H1 (cell line): Measurements from ENCODE around the gene FXYD3. TPM values are rescaled to one million over a fixed set of nuclear protein-coding genes. Genes with fewer than 3 reads are reported as not detected.

ENCODE experiments used
- CTCF ChIA-PET: fragments of 300-600 bp; sonication (Branson Sonifier 250); formaldehyde crosslinking; loops from one replicate; lab custom pipeline; 2021; ENCODE audit not compliant: partially characterized antibody; lab: Charles Lee
- POLR2A ChIA-PET: fragments of 300-600 bp; sonication (Branson Sonifier 250); formaldehyde crosslinking; loops from one replicate; lab custom pipeline; 2021; ENCODE audit warnings: inconsistent platforms; ENCODE audit not compliant: partially characterized antibody; lab: Charles Lee
- DNase-seq, 2 experiments: peaks; one replicate each; pipeline versions ENCODE4 v3.0.0 to v3.0.0-alpha.2; 2010 to 2022; ENCODE audit warnings: low spot score in 2 of 2, low read depth in 1 of 2, mixed read lengths in 1 of 2
- FAIRE-seq: peaks from 2 replicates; lab custom pipeline; 2011; peaks lifted over from hg19 to GRCh38; lab: Jason Lieb, UNC
- H2AFZ ChIP-seq: 2 replicates; pipeline ENCODE4 v1.8.1; 2012; ENCODE audit warnings: low read length, inconsistent platforms
- H2AK5ac ChIP-seq: 2 replicates; pipeline ENCODE4 v1.6.1; 2013; ENCODE audit warnings: low read depth, low read length
- H2BK120ac ChIP-seq: replicated peaks from 2 replicates; pipeline ENCODE3; 2013; ENCODE audit warnings: low read depth, low read length, inconsistent platforms
- H2BK12ac ChIP-seq: 2 replicates; pipeline ENCODE4 v1.6.1; 2013; ENCODE audit warnings: low read depth, low read length
- H2BK15ac ChIP-seq: 2 replicates; pipeline ENCODE4 v1.6.1; 2013; ENCODE audit warnings: low read length
- H2BK20ac ChIP-seq: 2 replicates; pipeline ENCODE4 v1.6.1; 2013; ENCODE audit warnings: low read length
- H2BK5ac ChIP-seq: 2 replicates; pipeline ENCODE4 v1.6.1; 2013; ENCODE audit warnings: low read depth, low read length
- H3K14ac ChIP-seq: 2 replicates; pipeline ENCODE4 v1.6.1; 2013; ENCODE audit warnings: inconsistent platforms; ENCODE audit not compliant: insufficient read length
- H3K18ac ChIP-seq: 2 replicates; pipeline ENCODE4 v1.6.1; 2013; ENCODE audit warnings: low read length; ENCODE audit errors: extremely low read depth
- H3K23ac ChIP-seq: 2 replicates; pipeline ENCODE4 v1.6.1; 2013; ENCODE audit warnings: inconsistent platforms; ENCODE audit not compliant: insufficient read length
- H3K23me2 ChIP-seq: 2 replicates; pipeline ENCODE4 v1.6.1; 2013; ENCODE audit warnings: low read depth, low read length
- H3K27ac ChIP-seq: 2 replicates; pipeline ENCODE4 v1.6.1; 2011; ENCODE audit warnings: low read depth, low read length, inconsistent platforms
- H3K27me3 ChIP-seq, 4 experiments: replicated peaks in 1 of 4; 1 replicate in 1 of 4; 2 replicates in 3 of 4; pipeline versions ENCODE4 v1.6.1 to v1.8.1; 2011 to 2013; ENCODE audit warnings: low read length in 3 of 4, mild to moderate bottlenecking in 3 of 4, inconsistent platforms in 2 of 4, mixed read lengths in 2 of 4, moderate library complexity in 1 of 4; ENCODE audit not compliant: control insufficient read depth in 3 of 4, insufficient read depth in 3 of 4; ENCODE audit errors: extremely low read depth in 1 of 4
- H3K36me3 ChIP-seq, 4 experiments: 2 replicates each; pipeline versions ENCODE4 v1.6.1 to v1.8.1; 2011 to 2013; ENCODE audit warnings: mild to moderate bottlenecking in 4 of 4, low read length in 3 of 4, moderate library complexity in 2 of 4, control low read depth in 1 of 4, inconsistent platforms in 1 of 4; ENCODE audit not compliant: insufficient read depth in 4 of 4, control insufficient read depth in 2 of 4
- H3K4ac ChIP-seq: replicated peaks from 2 replicates; pipeline ENCODE3; 2013; ENCODE audit warnings: low read length, low read depth, mixed read lengths, inconsistent platforms; ENCODE audit not compliant: insufficient read length
- H3K4me1 ChIP-seq, 4 experiments: replicated peaks in 1 of 4; 1 replicate in 1 of 4; 2 replicates in 3 of 4; pipeline versions ENCODE4 v1.6.1 to v1.8.1; 2011 to 2013; ENCODE audit warnings: low read length in 3 of 4, inconsistent platforms in 2 of 4, mixed read lengths in 1 of 4; ENCODE audit not compliant: insufficient read depth in 4 of 4, control insufficient read depth in 3 of 4
- H3K4me2 ChIP-seq, 2 experiments: 2 replicates each; pipeline versions ENCODE4 v1.6.1 to v1.8.1; 2011 to 2013; ENCODE audit warnings: low read depth in 2 of 2, low read length in 2 of 2, control low read depth in 1 of 2, inconsistent platforms in 1 of 2, mild to moderate bottlenecking in 1 of 2; ENCODE audit not compliant: insufficient read depth in 1 of 2
- H3K4me3 ChIP-seq, 4 experiments: fragments of 200-600, 300-600 bp in 1 of 4; sonication (generic), shearing (Covaris generic), sonication (Bioruptor Twin) in 1 of 4; 2 replicates each; pipeline versions ENCODE4 v1.5.1 to v1.8.1; 2011 to 2016; ENCODE audit warnings: low read length in 4 of 4, low read depth in 3 of 4, control low read depth in 2 of 4, inconsistent platforms in 2 of 4, mild to moderate bottlenecking in 2 of 4, mixed read lengths in 1 of 4, moderate library complexity in 1 of 4; ENCODE audit not compliant: insufficient read depth in 2 of 4; ENCODE audit errors: extremely low read depth in 1 of 4
- H3K56ac ChIP-seq: replicated peaks from 2 replicates; pipeline ENCODE3; 2013; ENCODE audit warnings: low read depth, mild to moderate bottlenecking, mixed read lengths, low read length, inconsistent platforms; ENCODE audit not compliant: insufficient read length
- H3K79me1 ChIP-seq: 2 replicates; pipeline ENCODE4 v1.6.1; 2013; ENCODE audit warnings: low read depth, low read length, control low read depth
- H3K79me2 ChIP-seq, 2 experiments: 2 replicates each; pipeline versions ENCODE4 v1.6.1 to v1.8.1; 2012 to 2013; ENCODE audit warnings: low read length in 2 of 2, mild to moderate bottlenecking in 2 of 2, inconsistent platforms in 1 of 2; ENCODE audit not compliant: insufficient read depth in 2 of 2, control insufficient read depth in 1 of 2
- H3K9ac ChIP-seq, 4 experiments: replicated peaks in 1 of 4; 1 replicate in 1 of 4; 2 replicates in 3 of 4; pipeline versions ENCODE4 v1.6.1 to v1.8.1; 2011 to 2013; ENCODE audit warnings: low read depth in 3 of 4, low read length in 3 of 4, control low read depth in 2 of 4, mild to moderate bottlenecking in 2 of 4, moderate library complexity in 2 of 4, inconsistent platforms in 1 of 4; ENCODE audit errors: extremely low read depth in 1 of 4
- H3K9me3 ChIP-seq, 2 experiments: 2 replicates each; pipeline versions ENCODE4 v1.6.1 to v1.8.1; 2012 to 2013; ENCODE audit warnings: mild to moderate bottlenecking in 2 of 2, moderate library complexity in 2 of 2, control low read depth in 1 of 2, inconsistent platforms in 1 of 2, low read depth in 1 of 2, low read length in 1 of 2, mixed read lengths in 1 of 2; ENCODE audit not compliant: insufficient read depth in 2 of 2
- H4K20me1 ChIP-seq, 2 experiments: replicated peaks in 1 of 2; 2 replicates each; pipeline versions ENCODE3 to v1.8.1; 2011 to 2013; ENCODE audit warnings: inconsistent platforms in 2 of 2, low read length in 2 of 2, mild to moderate bottlenecking in 1 of 2; ENCODE audit not compliant: insufficient read depth in 2 of 2, control insufficient read depth in 1 of 2
- H4K5ac ChIP-seq: 2 replicates; pipeline ENCODE4 v1.6.1; 2013; ENCODE audit warnings: low read length, low read depth, mixed read lengths, inconsistent platforms; ENCODE audit not compliant: insufficient read length
- H4K8ac ChIP-seq: 2 replicates; pipeline ENCODE4 v1.8.0; 2013; ENCODE audit warnings: mild to moderate bottlenecking, moderate library complexity, low read length, inconsistent platforms; ENCODE audit not compliant: insufficient read depth; ENCODE audit errors: extremely low read depth
- H4K91ac ChIP-seq: replicated peaks from 2 replicates; pipeline ENCODE3; 2013; ENCODE audit warnings: low read length, mixed read lengths, inconsistent platforms; ENCODE audit not compliant: insufficient read length
- CHD1 ChIP-seq: IDR thresholded peaks from 2 replicates; pipeline ENCODE4 v1.6.1; 2012; ENCODE audit warnings: low read depth, low read length, improper control_type of control experiment
- EZH2 ChIP-seq: fragments of 200-600 bp; sonication (generic); IDR thresholded peaks from 2 replicates; pipeline ENCODE4 v1.7.1; 2012; ENCODE audit warnings: low read depth, mild to moderate bottlenecking, moderate library complexity, low read length, inconsistent platforms; ENCODE audit not compliant: severe bottlenecking
- HDAC2 ChIP-seq, 2 experiments: fragments of 300-600 bp in 1 of 2; sonication (generic) in 1 of 2; IDR thresholded peaks; 2 replicates each; pipeline ENCODE4 v1.6.1; 2011 to 2012; ENCODE audit warnings: low read depth in 2 of 2, low read length in 2 of 2, mild to moderate bottlenecking in 2 of 2, moderate library complexity in 2 of 2, borderline replicate concordance in 1 of 2, inconsistent platforms in 1 of 2
- JUND ChIP-seq: IDR thresholded peaks from 2 replicates; pipeline ENCODE4 v1.6.1; 2011; ENCODE audit warnings: mild to moderate bottlenecking, improper control_type of control experiment, low read length
- KDM1A ChIP-seq: fragments of 200-600, 300-600 bp; sonication (generic); IDR thresholded peaks from 2 replicates; pipeline ENCODE4 v1.7.1; 2016; ENCODE audit warnings: mild to moderate bottlenecking, low read length, borderline replicate concordance
- SIRT6 ChIP-seq: IDR thresholded peaks from one replicate; pipeline ENCODE4 v1.7.1; 2012; ENCODE audit warnings: low read length, inconsistent platforms
- WGBS, 2 experiments: shearing (Covaris generic) in 1 of 2; methylation state at CpG; one replicate each; pipeline versions ENCODE4 v1.1.6 to v1.1.7; 2013 to 2015; ENCODE audit warnings: low lambda C conversion rate in 2 of 2, mixed read lengths in 2 of 2, inconsistent platforms in 1 of 2, low coverage in 1 of 2, missing lambda C conversion rate in 1 of 2; ENCODE audit not compliant: insufficient replicate concordance in 2 of 2, insufficient coverage in 1 of 2, insufficient read length in 1 of 2; ENCODE audit errors: extremely low coverage in 1 of 2, missing lambda C conversion rate in 1 of 2; 5-methylcytosine and 5-hydroxymethylcytosine counted together
- polyA plus RNA-seq, 7 experiments: library from polyadenylated mRNA; depleted of rRNA in 3 of 7; stranded (reverse) in 5 of 7; unstranded in 2 of 7; fragments of >200 nt in 5 of 7; fragments of 200-250 nt in 2 of 7; gene quantifications; 1 replicate in 5 of 7; 2 replicates in 1 of 7; 4 replicates in 1 of 7; pipeline versions ENCODE4 v1.2.1 to v1.2.3, GENCODE V29; 2011 to 2013; ENCODE audit warnings: missing spikeins in 2 of 7, mixed read lengths in 2 of 7
- total RNA-seq: library from RNA; stranded (reverse); fragmentation: NEBNext Ultra II Directional; extraction: Animal tissue kit (Norgen Biotek cat#: 25700); gene quantifications from 2 replicates; pipeline ENCODE4 v1.2.1, GENCODE V29; 2021

Gene FXYD3
- total and polyA plus RNA-seq, 2 of the 8 experiments (the other 6 are each of a cell fraction or from before 2014, with no cell fraction given): 0.33 TPM; not detected in 1

DNA sequence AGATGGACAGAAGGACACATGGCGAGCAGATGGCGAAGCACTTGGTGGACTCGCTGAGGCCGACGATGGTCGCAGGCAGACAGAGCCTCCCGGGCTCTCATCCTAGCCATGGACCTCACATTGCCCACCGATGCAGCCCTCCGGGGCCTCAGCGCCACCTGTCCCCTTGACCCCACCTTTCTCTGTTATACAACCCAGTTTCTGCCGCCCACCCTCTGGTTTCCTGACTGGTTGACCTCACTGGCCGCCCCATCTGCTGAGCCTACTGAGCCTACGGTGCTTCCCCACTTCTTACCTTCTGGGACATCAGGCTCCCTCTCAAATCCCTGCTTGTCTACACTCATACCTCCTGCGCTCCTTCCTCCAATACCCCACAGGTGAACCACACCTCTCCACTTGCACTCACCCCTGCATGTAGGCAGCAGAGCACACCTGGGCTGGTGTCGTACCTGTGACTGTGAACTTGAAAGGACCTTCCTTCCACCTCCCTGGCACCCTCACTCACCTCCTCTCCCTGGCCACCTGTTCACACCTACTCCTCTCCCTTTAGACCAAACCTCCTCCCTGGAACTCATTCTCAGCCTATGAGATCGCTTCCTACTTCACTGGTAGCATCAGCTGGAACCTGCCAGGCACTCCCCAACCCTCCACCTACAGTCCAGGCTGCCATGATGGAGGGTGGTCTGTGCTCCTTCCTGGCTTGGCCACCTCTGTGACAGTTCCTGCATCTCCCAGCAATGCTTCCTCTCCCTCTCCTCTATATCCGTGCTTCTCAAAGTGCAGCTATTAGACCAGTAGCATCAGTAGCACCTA is 38.0 kb upstream of the FXYD3 start:
- Histone ChIP-seq H3K27me3 (no peaks in the 10 kb centered on the region; a peak in 2 of 7 replicates), H2BK12ac (peak overlapping the region; percentile 84; the same call in 1 of the 2 replicates), H4K5ac (no peak overlapping the region), H2AK5ac (peak overlapping the region; percentile 90), H3K23ac (no peak overlapping the region), H3K4me3 (no peak overlapping the region), H3K9me3 (no peaks in the 10 kb centered on the region; a peak in 1 of 4 replicates), H2BK5ac (peak overlapping the region; percentile 66), H2BK120ac (no peak overlapping the region), H3K56ac (no peak overlapping the region), H3K14ac (no peak overlapping the region), H3K18ac (no peak overlapping the region), H2AFZ (no peak overlapping the region), H4K20me1 (no peaks in the 10 kb centered on the region), H3K9ac (no peak overlapping the region), H2BK20ac (peak overlapping the region; percentile 90; the same call in 1 of the 2 replicates), H3K23me2 (no peaks in the 10 kb centered on the region; the same call in 1 of the 2 replicates), H4K8ac (no peak overlapping the region), H3K79me2 (no peaks in the 10 kb centered on the region), H3K79me1 (no peaks in the 10 kb centered on the region), H3K36me3 (no peaks in the 10 kb centered on the region), H3K4me2 (no peak overlapping the region), H3K4me1 (peaks cover 0 to 2% (median 0%) of the 10 kb centered on the region in 4 experiments; a peak in 1 of 7 replicates), H3K4ac (peak overlapping the region; percentile 21), H3K27ac (no peak overlapping the region), H4K91ac (peak overlapping the region; percentile 93), H2BK15ac (peak overlapping the region; percentile 81)
- FAIRE-seq: no peak
- no peak for TF ChIP-seq CHD1
- no peak for TF ChIP-seq SIRT6
- no peak for TF ChIP-seq KDM1A
- TF ChIP-seq EZH2: no peak
- no peak for TF ChIP-seq HDAC2 (IDR thresholded peaks at IDR 0.05; ENCODE audit: borderline replicate concordance in 1 of 2, low read depth in 2 of 2, low read length in 2 of 2)
- no peak for TF ChIP-seq JUND
- 91% methylated on average over 17 of the region's 17 CpGs; no CpG with 5 or more reads in 1 of the 2 experiments for WGBS, 2 experiments
- DNase-seq: no peak
- ChIA-PET CTCF (interaction anchor here (0.7 to 1.2 kb wide), 2 partner anchors 10 to 34 kb away, joined by 3 read pairs; no protein-coding TSS in a partner anchor), POLR2A (no interaction called here)
